ENCODE results near the gene HGS. TPM values are rescaled to one million over a fixed set of nuclear protein-coding genes. Genes with fewer than 3 reads are reported as not detected.
A peak's percentile ranks its signal among the peaks of the same experiment; 100 is the strongest.

HGS gene
- total RNA-seq, 1 donor from 2014 or later = 137 TPM

GRCh38 chr17:81648013-81648706 lies 35.7 kb upstream of the HGS start:
- H3K4me1 Mint-ChIP-seq = no peaks in the 10 kb centered on the region
- intact Hi-C loops (cut with micrococcal nuclease) = no loop called here
- no peak overlapping the region for H3K27ac Mint-ChIP-seq
- no peak overlapping the region for H3K4me3 Mint-ChIP-seq
- no peaks in the 10 kb centered on the region for H3K36me3 Mint-ChIP-seq (ENCODE audit: low read depth)
- H3K9me3 Mint-ChIP-seq = no peaks in the 10 kb centered on the region
- peaks cover 17% of the 10 kb centered on the region for H3K27me3 Mint-ChIP-seq
- no peak for DNase-seq

- no peaks in the 10 kb centered on the region for H3K9me3 Mint-ChIP-seq
- H3K4me3 Mint-ChIP-seq = no peak overlapping the region
- H3K4me1 Mint-ChIP-seq = peaks cover 4% of the 10 kb centered on the region
- H3K36me3 Mint-ChIP-seq (ENCODE audit: low read depth) = no peaks in the 10 kb centered on the region
- no peak for DNase-seq
- intact Hi-C loops (cut with micrococcal nuclease) = no loop called here
- peaks cover 17% of the 10 kb centered on the region for H3K27me3 Mint-ChIP-seq
- H3K27ac Mint-ChIP-seq = no peak overlapping the region
These were observed 35.1 kb upstream of the HGS start for GRCh38 chr17:81648707-81649085.

DNA sequence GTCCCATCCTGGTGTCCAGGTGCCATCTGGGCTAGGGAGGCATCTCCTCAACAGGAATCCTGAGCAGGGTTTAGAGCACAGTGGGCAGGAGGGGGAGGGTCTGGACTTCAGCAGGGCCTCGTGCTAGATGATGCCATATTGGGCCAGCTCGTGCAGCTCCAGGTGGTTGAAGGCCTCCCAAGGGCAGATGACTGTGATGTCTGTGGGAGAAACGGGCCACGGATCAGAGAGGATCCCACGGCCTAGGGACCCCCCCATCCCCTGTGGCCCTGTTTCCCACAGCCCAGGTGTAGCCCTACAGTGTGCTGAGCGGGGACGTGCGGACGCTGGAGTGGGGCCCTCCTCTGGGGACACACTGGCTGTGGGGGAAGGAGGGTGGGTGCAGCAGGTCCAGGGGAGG lies 32.9 kb upstream of the HGS start:
- H3K4me1 Mint-ChIP-seq = peaks cover 4% of the 10 kb centered on the region

GRCh38 chr17:81651692-81652091 lies 32.1 kb upstream of the HGS start:
- peaks cover 16% of the 10 kb centered on the region for H3K27me3 Mint-ChIP-seq
- intact Hi-C loops (cut with micrococcal nuclease) = no loop called here
- peak overlapping the region; percentile 5 for H3K4me3 Mint-ChIP-seq

More for the DNA sequence above, 32.9 kb upstream of the HGS start:
- H3K27me3 Mint-ChIP-seq = peaks cover 17% of the 10 kb centered on the region
- no peak overlapping the region for H3K4me3 Mint-ChIP-seq
- H3K36me3 Mint-ChIP-seq (ENCODE audit: low read depth) = no peaks in the 10 kb centered on the region
- intact Hi-C loops (cut with micrococcal nuclease) = no loop called here
- H3K9me3 Mint-ChIP-seq = no peaks in the 10 kb centered on the region
- DNase-seq = no peak
- no peak overlapping the region for H3K27ac Mint-ChIP-seq

GRCh38 chr17:81652906-81653771 lies 30.7 kb upstream of the HGS start:
- Mint-ChIP-seq H3K9me3 (no peaks in the 10 kb centered on the region), H3K4me1 (peaks cover 11% of the 10 kb centered on the region), H3K27me3 (peaks cover 6% of the 10 kb centered on the region), H3K27ac (peak overlapping the region; percentile 82), H3K4me3 (peak overlapping the region; percentile 87), H3K36me3 (ENCODE audit: low read depth) (no peaks in the 10 kb centered on the region)
- intact Hi-C loops (cut with micrococcal nuclease) = no loop called here
- peak; percentile 76 for DNase-seq

More at GRCh38 chr17:81651692-81652091, 32.1 kb upstream of the HGS start:
- no peak overlapping the region for H3K27ac Mint-ChIP-seq
- peaks cover 4% of the 10 kb centered on the region for H3K4me1 Mint-ChIP-seq
- no peak for DNase-seq
- no peaks in the 10 kb centered on the region for H3K36me3 Mint-ChIP-seq (ENCODE audit: low read depth)
- no peaks in the 10 kb centered on the region for H3K9me3 Mint-ChIP-seq

GRCh38 chr17:81655378-81656117 lies 28.3 kb upstream of the HGS start:
- peaks cover 11% of the 10 kb centered on the region for H3K4me1 Mint-ChIP-seq
- no peaks in the 10 kb centered on the region for H3K27me3 Mint-ChIP-seq
- no peak overlapping the region for H3K4me3 Mint-ChIP-seq
- no peaks in the 10 kb centered on the region for H3K36me3 Mint-ChIP-seq (ENCODE audit: low read depth)
- no peaks in the 10 kb centered on the region for H3K9me3 Mint-ChIP-seq
- intact Hi-C loops (cut with micrococcal nuclease) = no loop called here
- no peak for DNase-seq
- H3K27ac Mint-ChIP-seq = no peak overlapping the region

DNA sequence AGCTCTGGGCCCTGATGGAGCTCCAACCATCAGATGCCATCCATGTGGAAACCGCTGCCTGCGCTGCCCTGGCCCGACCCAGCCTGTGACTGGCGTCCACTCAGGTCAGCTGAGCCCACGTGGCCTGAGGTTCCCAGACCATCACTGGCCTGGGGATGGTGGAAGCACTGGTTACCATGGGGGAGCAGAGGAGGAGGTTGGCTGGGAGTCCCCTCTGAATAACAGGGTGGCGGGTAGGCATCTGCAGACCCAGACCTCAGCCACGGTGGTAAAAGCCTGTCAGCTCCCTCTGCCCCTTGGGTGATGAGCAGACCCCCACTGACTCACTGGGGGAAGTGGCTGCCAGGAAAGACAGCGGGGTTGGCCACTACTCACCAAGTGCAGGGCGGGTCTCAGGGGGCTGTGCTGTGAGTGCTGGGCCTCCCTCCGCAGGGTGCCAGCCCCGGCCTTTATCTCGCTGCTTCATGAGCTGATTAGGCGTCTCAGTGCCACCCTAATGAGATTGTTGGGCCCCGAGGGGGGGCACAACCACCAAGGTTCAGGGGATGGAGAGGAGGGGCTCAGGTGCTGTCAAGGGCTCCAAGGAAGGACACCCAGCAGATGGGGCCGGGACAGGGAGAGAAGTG lies 27.6 kb upstream of the HGS start, which contains the start of gene PDE6G:
PDE6G (minus strand) TSS at position 425 of the 626 bp plus-strand sequence. CDS start 3,237 bp downstream, outside the sequence.
- Mint-ChIP-seq H3K27me3 (no peaks in the 10 kb centered on the region), H3K4me1 (peaks cover 11% of the 10 kb centered on the region), H3K27ac (no peak within 1 kb of the TSS), H3K9me3 (no peaks in the 10 kb centered on the region), H3K4me3 (no peak within 1 kb of the TSS), H3K36me3 (ENCODE audit: low read depth) (no peaks in the 10 kb centered on the region)
- intact Hi-C loops (cut with micrococcal nuclease) = no loop called here
- DNase-seq = no peak

GRCh38 chr17:81656835-81657234 lies 27.0 kb upstream of the HGS start:
- no peak overlapping the region for H3K4me3 Mint-ChIP-seq
- H3K27ac Mint-ChIP-seq = no peak overlapping the region

DNA sequence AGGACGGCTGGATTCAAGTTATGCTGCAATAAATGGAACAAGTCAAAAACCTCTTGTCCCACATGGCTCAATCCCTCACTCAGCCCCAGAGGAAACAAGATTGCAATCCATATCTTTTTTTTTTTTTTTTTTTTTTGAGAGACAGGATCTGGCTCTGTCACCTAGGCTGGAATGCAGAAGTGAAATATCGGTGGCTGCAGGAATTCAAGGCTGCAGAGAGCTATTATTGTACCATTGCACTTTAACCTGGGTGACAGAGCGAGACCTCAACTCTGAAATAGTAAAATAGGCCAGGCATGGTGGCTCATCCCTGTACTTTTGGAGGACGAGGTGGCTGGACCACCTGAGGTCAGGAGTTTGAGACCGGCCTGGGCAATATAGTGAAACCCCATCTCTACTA lies 24.8 kb upstream of the HGS start:
- intact Hi-C loops (cut with micrococcal nuclease) = no loop called here

More at GRCh38 chr17:81656835-81657234, 27.0 kb upstream of the HGS start:
- H3K4me1 Mint-ChIP-seq = peaks cover 11% of the 10 kb centered on the region
- no peaks in the 10 kb centered on the region for H3K36me3 Mint-ChIP-seq (ENCODE audit: low read depth)
- DNase-seq = no peak
- intact Hi-C loops (cut with micrococcal nuclease) = no loop called here
- H3K9me3 Mint-ChIP-seq = no peaks in the 10 kb centered on the region
- no peaks in the 10 kb centered on the region for H3K27me3 Mint-ChIP-seq

DNA sequence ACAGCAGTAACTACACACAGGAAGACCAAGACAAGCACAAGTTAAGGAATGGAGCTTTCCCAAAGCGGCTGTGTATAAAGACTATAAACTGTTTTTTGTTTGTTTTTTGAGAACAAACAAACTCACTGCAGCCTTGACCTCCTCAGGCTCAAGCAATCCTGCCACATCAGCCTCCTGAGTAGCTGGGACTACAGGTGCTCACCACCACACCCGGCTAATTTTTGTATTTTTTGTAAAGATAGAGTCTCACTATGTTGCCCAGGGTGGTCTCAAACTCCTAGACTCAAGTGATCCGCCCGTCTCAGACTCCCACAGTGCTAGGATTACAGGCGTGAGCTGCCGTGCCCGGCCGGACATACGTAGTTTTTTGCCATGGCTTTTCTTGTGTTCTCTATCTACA lies 23.4 kb upstream of the HGS start:
- Mint-ChIP-seq H3K36me3 (ENCODE audit: low read depth) (peaks cover 11% of the 10 kb centered on the region), H3K9me3 (no peaks in the 10 kb centered on the region), H3K4me1 (peaks cover 20% of the 10 kb centered on the region), H3K4me3 (no peak overlapping the region), H3K27me3 (no peaks in the 10 kb centered on the region), H3K27ac (no peak overlapping the region)
- intact Hi-C loops (cut with micrococcal nuclease) = no loop called here
- no peak for DNase-seq

More for the DNA sequence above, 24.8 kb upstream of the HGS start:
- Mint-ChIP-seq H3K4me1 (peaks cover 13% of the 10 kb centered on the region), H3K27me3 (no peaks in the 10 kb centered on the region), H3K9me3 (no peaks in the 10 kb centered on the region), H3K36me3 (ENCODE audit: low read depth) (no peaks in the 10 kb centered on the region), H3K27ac (no peak overlapping the region), H3K4me3 (no peak overlapping the region)
- DNase-seq = no peak

DNA sequence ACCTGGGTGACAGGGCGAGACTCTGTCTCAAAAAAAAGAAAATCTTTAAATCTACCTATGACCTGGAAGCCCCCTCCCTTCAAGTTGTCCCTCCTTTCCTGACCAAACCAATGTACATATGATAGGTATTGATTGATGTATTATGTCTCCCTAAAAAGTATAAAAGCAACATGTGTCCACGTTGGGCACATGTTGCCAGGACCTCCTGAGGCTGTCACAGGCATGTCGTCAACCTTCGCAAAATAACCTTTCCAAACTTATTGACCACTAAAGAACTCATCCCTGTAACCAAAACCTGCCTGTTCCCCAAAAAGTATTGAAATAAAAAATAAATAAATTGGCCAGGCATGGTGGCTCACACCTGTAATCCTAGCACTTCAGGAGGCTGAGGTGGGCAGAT lies 21.8 kb upstream of the HGS start:
- DNase-seq = no peak
- no peak overlapping the region for H3K4me3 Mint-ChIP-seq
- H3K27ac Mint-ChIP-seq = no peak overlapping the region
- peaks cover 21% of the 10 kb centered on the region for H3K36me3 Mint-ChIP-seq (ENCODE audit: low read depth)
- peaks cover 23% of the 10 kb centered on the region for H3K4me1 Mint-ChIP-seq
- no peaks in the 10 kb centered on the region for H3K9me3 Mint-ChIP-seq
- no peaks in the 10 kb centered on the region for H3K27me3 Mint-ChIP-seq
- intact Hi-C loops (cut with micrococcal nuclease) = no loop called here

DNA sequence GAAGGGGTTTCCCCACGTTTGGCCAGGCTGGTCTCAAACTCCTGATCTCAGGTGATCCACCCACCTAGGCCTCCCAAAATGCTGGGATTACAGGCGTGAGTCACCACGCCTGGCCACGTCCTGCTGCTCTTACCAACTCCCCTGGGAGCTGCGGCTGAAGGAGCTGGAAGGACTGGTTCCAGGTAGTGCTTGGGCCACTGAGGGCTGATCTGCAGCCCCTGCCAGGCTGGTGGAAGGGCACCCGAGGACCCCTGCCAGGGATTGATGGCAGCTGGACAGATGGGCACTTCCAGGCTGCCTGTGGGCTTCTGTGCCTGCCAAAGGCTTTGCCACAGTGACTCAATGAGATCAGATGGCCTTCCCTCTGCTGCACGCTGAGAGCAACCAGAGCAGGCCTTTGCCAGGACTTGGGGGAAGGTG lies 19.8 kb upstream of the HGS start:
- H3K4me1 Mint-ChIP-seq = peaks cover 30% of the 10 kb centered on the region
- no peaks in the 10 kb centered on the region for H3K9me3 Mint-ChIP-seq
- peak overlapping the region; percentile 71 for H3K27ac Mint-ChIP-seq
- peak overlapping the region; percentile 51 for H3K4me3 Mint-ChIP-seq
- peaks cover 32% of the 10 kb centered on the region for H3K36me3 Mint-ChIP-seq (ENCODE audit: low read depth)
- intact Hi-C loops (cut with micrococcal nuclease) = no loop called here
- DNase-seq = no peak
- H3K27me3 Mint-ChIP-seq = no peaks in the 10 kb centered on the region
